ENCODE data around the gene NR3C2.

DNA sequence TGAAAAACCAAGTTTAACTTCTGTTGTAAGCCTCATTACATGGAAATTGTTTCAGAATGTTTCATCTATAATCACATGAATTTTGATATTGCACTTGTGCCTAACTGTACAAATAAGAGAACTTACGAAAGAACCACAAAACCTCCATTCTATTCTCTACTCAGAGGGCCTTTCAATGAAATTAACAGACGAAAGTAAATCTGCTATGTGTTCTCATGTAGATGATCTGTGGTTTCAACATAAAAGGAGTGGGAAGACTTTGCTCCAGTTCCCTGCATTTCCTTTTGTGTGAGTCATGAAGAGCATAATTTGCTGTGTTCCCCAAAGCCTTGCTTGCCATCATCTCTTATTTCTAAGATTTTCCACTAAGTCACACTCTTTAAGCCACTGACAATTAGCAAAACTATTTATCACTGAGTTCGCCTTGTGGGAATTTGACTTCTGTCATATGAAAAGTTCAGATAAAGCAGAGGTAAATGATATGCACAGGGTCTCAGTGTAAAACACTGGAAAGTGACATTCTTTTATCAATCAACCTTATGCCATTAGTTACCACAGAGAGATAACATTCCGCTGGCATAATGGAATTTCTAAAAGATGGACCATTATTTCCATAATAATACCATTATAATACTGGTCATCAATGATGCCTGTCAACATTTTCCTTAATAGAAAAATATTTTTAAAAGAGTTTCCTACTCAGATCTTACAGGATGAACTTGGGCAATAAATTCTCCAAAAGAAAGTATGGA is 329.8 kb downstream of the NR3C2 start:
- no peak for TF ChIP-seq EZH2 (IDR thresholded peaks at IDR 0.05; ENCODE audit: borderline replicate concordance, low read depth, low read length, poor library complexity, severe bottlenecking)
- TF ChIP-seq CTCF (conservative IDR thresholded peaks at IDR 0.05; ENCODE audit: low read depth, low read length), result no peak

All from A673 (cell line).